ENCODE data around the gene MAN2A2. TPM values are rescaled to one million over a fixed set of nuclear protein-coding genes. Genes with fewer than 3 reads are reported as not detected.

MAN2A2 gene
- total RNA-seq, 1 donor from 2014 or later, result 18.5 TPM

- peak overlapping the region; percentile 88 for H3K9ac ChIP-seq (ENCODE audit: low read length)
- Mint-ChIP-seq H3K36me3 (ENCODE audit: low read depth, unreplicated experiment) (no peaks in the 10 kb centered on the region), H3K4me3 (ENCODE audit: unreplicated experiment) (peak overlapping the region; percentile 86), H3K4me1 (ENCODE audit: low read depth, unreplicated experiment) (peaks cover 12% of the 10 kb centered on the region), H3K9me3 (ENCODE audit: unreplicated experiment) (no peaks in the 10 kb centered on the region), H3K27me3 (ENCODE audit: low read depth, unreplicated experiment) (peaks cover 2% of the 10 kb centered on the region), H3K27ac (ENCODE audit: unreplicated experiment) (no peak overlapping the region)
- peak overlapping the region; percentile 92 for H2AFZ ChIP-seq (ENCODE audit: low read depth, low read length)
- H3K4me1 ChIP-seq (ENCODE audit: insufficient read depth, low read length), result peaks cover 35% of the 10 kb centered on the region
- H3K27ac ChIP-seq (ENCODE audit: low read depth, low read length), result no peak overlapping the region
- no peak for TF ChIP-seq EZH2 (IDR thresholded peaks at IDR 0.05; ENCODE audit: insufficient read depth, low read length)
- peak; percentile 86 for TF ChIP-seq CTCF (IDR thresholded peaks at IDR 0.05; ENCODE audit: insufficient read depth, low read depth, low read length)
- H3K36me3 ChIP-seq (ENCODE audit: insufficient read depth, low read length), result peaks cover 9% of the 10 kb centered on the region
- no peaks in the 10 kb centered on the region for H3K9me3 ChIP-seq (ENCODE audit: insufficient read depth, low read depth, low read length)
- H4K20me1 ChIP-seq (ENCODE audit: insufficient read depth, low read length), result peaks cover 11% of the 10 kb centered on the region
- H3K27me3 ChIP-seq (ENCODE audit: insufficient read depth, low read length), result no peaks in the 10 kb centered on the region
- peak overlapping the region; percentile 92 for H3K4me2 ChIP-seq (ENCODE audit: low read length)
- peaks cover 24% of the 10 kb centered on the region for H3K79me2 ChIP-seq (ENCODE audit: insufficient read depth, low read length)
- H3K4me3 ChIP-seq (ENCODE audit: insufficient read depth, low read depth, low read length), result peak overlapping the region; percentile 67
- peak; percentile 50 for DNase-seq (ENCODE audit: low read depth)
- no peak for FAIRE-seq
Measured at GRCh38 chr15:90934256-90934948, 31.3 kb downstream of the MAN2A2 start.

- H3K9ac ChIP-seq (ENCODE audit: low read length), result peak within 1 kb of the TSS; percentile 88
- H3K4me1 ChIP-seq (ENCODE audit: insufficient read depth, low read length), result peaks cover 34% of the 10 kb centered on the region
- peak; percentile 69 for DNase-seq (ENCODE audit: low read depth)
- H4K20me1 ChIP-seq (ENCODE audit: insufficient read depth, low read length), result peaks cover 11% of the 10 kb centered on the region
- no peaks in the 10 kb centered on the region for H3K27me3 ChIP-seq (ENCODE audit: insufficient read depth, low read length)
- TF ChIP-seq EZH2 (IDR thresholded peaks at IDR 0.05; ENCODE audit: insufficient read depth, low read length) (no peak), CTCF (IDR thresholded peaks at IDR 0.05; ENCODE audit: insufficient read depth, low read depth, low read length) (no peak)
- H2AFZ ChIP-seq (ENCODE audit: low read depth, low read length), result peak within 1 kb of the TSS; percentile 92
- Mint-ChIP-seq H3K4me3 (ENCODE audit: unreplicated experiment) (peak within 1 kb of the TSS; percentile 86), H3K27ac (ENCODE audit: unreplicated experiment) (peak within 1 kb of the TSS; percentile 20), H3K36me3 (ENCODE audit: low read depth, unreplicated experiment) (peaks cover 6% of the 10 kb centered on the region), H3K27me3 (ENCODE audit: low read depth, unreplicated experiment) (peaks cover 2% of the 10 kb centered on the region), H3K4me1 (ENCODE audit: low read depth, unreplicated experiment) (peaks cover 12% of the 10 kb centered on the region), H3K9me3 (ENCODE audit: unreplicated experiment) (no peaks in the 10 kb centered on the region)
- FAIRE-seq, result no peak
- H3K79me2 ChIP-seq (ENCODE audit: insufficient read depth, low read length), result peaks cover 24% of the 10 kb centered on the region
- H3K27ac ChIP-seq (ENCODE audit: low read depth, low read length), result peak within 1 kb of the TSS; percentile 69
- H3K4me2 ChIP-seq (ENCODE audit: low read length), result peak within 1 kb of the TSS; percentile 92
- H3K36me3 ChIP-seq (ENCODE audit: insufficient read depth, low read length), result peaks cover 17% of the 10 kb centered on the region
- peak within 1 kb of the TSS; percentile 67 for H3K4me3 ChIP-seq (ENCODE audit: insufficient read depth, low read depth, low read length)
- H3K9me3 ChIP-seq (ENCODE audit: insufficient read depth, low read depth, low read length), result no peaks in the 10 kb centered on the region
Measured at GRCh38 chr15:90934949-90935751, 32.0 kb downstream of the MAN2A2 start, which contains the start of gene UNC45A. TSS of gene UNC45A (plus strand) at chr15:90935285. CDS start at chr15:90935325, 40 bp downstream.
